A673 (cell line): ENCODE data around the gene KANSL3.

Source experiments
- EZH2 ChIP-seq: fragments of 200-600 bp; sonication (generic); IDR thresholded peaks from 2 replicates; pipeline ENCODE4 v1.6.1; 2017; ENCODE audit warnings: borderline replicate concordance, low read depth, mild to moderate bottlenecking, mixed read lengths, antibody characterized with exemption, low read length; ENCODE audit not compliant: poor library complexity, severe bottlenecking
- TF ChIP-seq, protein P1 (sequence below): fragments of 300-800, 200-600 bp; sonication (generic); conservative IDR thresholded peaks from 2 replicates; pipeline ENCODE4 v1.5.1; 2017; ENCODE audit warnings: low read depth, mild to moderate bottlenecking, antibody characterized with exemption, low read length, moderate library complexity, mixed read lengths

DNA sequence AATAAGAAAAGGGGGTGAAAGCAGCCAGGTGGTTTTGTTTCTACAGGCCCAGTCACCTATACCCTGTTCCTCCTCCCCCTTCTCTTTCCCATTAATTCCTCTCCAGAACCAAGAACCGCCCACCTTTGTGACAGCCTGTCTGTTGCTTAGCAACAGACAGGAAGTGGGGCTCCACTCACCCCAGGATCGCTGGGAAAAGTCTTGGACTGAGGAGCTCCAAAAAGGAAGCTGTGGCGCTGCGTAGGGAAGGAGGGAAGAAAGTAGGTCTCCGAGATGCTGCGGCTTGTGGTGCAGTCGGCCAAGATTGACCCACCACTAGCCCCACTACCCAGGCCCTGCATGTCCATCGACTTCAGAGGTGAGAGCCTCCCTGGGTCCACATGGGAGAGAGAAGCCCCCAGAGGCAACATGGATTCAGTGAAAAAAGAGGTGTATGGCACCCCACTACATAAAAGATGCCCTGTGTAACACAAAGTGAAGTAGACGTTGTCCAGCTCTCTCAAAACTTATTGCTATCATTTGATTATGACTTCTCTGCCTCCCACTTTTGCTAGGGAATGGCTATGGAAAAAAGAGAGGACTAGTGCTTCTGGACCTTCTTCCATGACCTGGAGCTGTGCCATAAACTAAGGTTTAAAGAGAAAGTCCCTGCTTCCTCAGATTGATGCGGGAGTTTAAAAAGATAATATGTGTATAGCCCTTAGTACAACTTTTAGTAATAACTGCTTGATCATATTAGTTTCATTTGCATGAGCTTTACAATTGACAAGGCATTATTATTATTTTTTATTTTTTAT, 4.7 kb upstream of the KANSL3 start, which contains the start of gene FER1L5:
- TF ChIP-seq, protein P1, sequence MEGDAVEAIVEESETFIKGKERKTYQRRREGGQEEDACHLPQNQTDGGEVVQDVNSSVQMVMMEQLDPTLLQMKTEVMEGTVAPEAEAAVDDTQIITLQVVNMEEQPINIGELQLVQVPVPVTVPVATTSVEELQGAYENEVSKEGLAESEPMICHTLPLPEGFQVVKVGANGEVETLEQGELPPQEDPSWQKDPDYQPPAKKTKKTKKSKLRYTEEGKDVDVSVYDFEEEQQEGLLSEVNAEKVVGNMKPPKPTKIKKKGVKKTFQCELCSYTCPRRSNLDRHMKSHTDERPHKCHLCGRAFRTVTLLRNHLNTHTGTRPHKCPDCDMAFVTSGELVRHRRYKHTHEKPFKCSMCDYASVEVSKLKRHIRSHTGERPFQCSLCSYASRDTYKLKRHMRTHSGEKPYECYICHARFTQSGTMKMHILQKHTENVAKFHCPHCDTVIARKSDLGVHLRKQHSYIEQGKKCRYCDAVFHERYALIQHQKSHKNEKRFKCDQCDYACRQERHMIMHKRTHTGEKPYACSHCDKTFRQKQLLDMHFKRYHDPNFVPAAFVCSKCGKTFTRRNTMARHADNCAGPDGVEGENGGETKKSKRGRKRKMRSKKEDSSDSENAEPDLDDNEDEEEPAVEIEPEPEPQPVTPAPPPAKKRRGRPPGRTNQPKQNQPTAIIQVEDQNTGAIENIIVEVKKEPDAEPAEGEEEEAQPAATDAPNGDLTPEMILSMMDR = no peak
- no peak for TF ChIP-seq EZH2
